NCI-H345 treated with DMSO at 0.1 percent for 48 hours (cell line): ENCODE results near the gene DBN1.

Source experiments
- DNase-seq: peaks from one replicate; lab custom pipeline; 2025; ENCODE audit not compliant: unreplicated experiment; lab: John Stamatoyannopoulos, UW

DBN1 gene

DNA sequence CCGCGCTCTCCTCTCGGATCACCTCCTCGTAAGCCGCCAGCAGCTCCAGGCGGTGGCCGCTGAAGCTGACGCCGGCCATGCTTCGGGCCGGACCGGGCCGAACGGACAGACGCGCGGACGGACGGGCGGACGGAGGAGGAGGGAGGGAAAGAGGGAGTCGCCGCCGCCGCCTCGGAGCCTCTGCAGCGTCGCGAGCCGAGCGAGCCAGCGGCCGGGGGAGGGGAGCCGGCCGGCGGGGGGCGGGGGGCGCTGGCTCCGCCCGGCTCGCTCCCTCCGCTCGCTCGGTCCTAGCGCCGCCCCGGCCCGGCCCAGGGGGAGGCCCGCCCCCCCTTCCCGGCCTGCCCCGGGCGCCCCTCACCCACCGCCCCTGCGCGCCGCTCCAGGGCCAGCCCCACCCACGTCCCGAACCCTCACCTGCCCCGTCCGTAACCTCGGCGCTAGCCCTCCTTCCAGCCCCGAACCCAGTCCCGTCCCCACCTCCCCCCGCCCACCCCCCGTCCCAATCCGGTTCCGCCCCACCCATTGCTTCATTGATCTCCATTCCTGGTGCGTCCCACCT, at the start of gene DBN1:
Gene DBN1 (minus strand): TSS at position 192 of the 559 bp plus-strand sequence. CDS start 113 bp downstream, at position 79.
- DNase-seq = peak; percentile 34

GRCh38 chr5:177520916-177521513, 47.6 kb upstream of the DBN1 start:
- DNase-seq = no peak

GRCh38 chr5:177520271-177520670, 46.8 kb upstream of the DBN1 start:
- no peak for DNase-seq

DNA sequence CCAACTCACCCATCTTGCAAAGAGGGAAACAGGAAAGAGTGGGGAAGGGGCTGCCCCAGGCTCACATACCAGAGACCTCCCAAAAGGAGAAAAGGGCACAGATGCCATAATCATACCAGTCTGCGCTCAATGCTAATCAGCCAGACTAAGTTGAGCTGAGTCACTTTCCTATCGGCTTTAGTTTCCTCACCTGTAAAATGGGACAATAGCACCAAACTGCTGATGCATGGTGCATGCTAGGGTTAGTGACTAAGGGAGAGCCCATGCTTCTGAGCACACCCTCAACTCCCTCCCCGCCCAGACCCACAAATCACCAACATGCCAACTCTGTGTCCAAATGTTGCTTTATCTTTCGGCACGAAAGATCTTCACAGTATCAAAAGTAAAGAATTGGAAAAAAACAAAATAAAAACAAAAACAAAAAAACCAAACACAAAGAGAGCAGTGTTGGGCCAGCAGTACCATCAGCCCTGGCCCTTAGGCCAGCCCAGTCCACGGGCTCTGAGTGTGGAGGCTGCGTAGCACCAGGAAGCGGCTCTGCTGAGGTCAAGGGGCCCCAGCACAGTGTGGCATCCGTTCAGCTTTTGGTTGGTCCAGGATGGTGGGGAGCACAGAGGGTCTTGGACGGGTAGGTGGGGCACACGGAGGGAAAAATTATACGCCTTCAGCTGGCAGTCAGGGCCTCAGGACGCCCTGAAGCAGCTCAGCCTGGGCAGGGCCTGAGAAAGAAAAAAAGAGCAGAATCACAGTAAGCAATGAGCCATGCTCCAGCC, 46.2 kb upstream of the DBN1 start:
- no peak for DNase-seq

DNA sequence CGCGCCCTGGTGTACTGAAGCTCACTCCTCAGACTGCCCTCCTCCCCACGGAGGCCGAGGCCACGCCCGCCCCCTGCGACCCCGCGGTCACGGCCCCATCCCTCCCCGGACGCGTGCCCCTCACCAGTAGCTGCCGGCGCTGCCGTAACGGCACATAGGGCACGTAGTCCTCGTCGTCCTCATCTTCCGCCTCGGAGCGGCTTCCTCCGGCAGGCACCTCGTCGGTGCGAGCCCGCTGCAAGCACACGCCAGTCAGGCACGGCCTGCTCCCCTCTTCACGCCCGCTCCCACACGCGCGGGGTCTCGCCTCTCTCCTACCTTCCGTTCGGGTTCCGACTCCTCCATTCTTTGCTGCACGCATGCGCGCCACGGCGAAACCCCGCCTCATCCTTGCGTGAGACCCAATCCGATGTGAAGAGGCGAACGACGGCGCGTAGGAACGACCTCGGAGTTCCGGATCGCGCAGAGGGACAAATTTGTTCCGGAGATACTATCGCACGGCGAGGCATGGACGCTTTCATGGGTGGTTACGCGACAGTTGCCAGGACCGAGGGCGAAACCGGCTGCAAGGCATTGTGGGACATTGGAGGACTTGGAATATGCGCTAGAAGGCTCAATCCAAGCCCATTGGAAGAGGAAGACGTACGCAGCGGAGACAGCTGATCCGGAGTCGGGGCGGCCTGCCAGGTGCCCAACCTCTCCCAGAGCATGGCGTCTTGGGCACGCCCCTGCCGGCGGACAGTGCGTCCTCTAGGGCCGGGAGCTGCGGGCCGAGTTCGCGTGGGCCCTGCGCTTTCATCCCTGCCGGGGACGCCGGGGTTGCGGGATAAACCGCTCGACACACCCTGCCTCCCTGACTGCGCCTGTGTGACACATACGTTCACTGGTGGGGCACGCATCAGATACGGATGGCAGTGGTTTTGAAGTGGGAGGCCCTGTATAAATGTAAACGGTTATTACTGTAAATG, 43.5 kb upstream of the DBN1 start, which contains the start of gene DDX41:
Gene DDX41 (minus strand): TSS at position 361 of the 968 bp plus-strand sequence. CDS start 16 bp downstream, at position 345.
- DNase-seq = peak; percentile 96

GRCh38 chr5:177515580-177515979, 42.1 kb upstream of the DBN1 start:
- DNase-seq = no peak

DNA sequence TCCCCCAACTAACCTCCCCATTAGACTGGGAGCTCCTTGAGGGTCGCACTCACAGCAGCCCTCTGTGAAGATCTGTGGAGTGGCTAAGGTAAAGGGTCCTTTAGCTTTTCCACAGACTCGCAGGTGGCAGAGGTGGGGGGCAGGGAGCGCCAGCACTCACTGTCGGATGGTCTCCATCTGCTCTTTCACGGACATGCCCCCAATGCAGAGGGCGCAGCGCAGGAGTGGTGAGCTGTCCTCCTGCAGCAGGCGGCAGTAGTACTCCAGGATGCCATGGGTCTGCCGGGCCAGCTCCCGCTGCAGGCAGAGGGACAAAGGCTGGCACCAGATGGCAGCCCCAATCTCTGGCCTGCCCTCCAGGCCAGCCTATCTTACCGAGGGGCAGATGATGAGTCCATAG, 41.1 kb upstream of the DBN1 start:
- no peak for DNase-seq

- no peak for DNase-seq
Measured at GRCh38 chr5:177513500-177513899, 40.1 kb upstream of the DBN1 start.

- DNase-seq = no peak
Measured at GRCh38 chr5:177512736-177513380, 39.4 kb upstream of the DBN1 start.

DNA sequence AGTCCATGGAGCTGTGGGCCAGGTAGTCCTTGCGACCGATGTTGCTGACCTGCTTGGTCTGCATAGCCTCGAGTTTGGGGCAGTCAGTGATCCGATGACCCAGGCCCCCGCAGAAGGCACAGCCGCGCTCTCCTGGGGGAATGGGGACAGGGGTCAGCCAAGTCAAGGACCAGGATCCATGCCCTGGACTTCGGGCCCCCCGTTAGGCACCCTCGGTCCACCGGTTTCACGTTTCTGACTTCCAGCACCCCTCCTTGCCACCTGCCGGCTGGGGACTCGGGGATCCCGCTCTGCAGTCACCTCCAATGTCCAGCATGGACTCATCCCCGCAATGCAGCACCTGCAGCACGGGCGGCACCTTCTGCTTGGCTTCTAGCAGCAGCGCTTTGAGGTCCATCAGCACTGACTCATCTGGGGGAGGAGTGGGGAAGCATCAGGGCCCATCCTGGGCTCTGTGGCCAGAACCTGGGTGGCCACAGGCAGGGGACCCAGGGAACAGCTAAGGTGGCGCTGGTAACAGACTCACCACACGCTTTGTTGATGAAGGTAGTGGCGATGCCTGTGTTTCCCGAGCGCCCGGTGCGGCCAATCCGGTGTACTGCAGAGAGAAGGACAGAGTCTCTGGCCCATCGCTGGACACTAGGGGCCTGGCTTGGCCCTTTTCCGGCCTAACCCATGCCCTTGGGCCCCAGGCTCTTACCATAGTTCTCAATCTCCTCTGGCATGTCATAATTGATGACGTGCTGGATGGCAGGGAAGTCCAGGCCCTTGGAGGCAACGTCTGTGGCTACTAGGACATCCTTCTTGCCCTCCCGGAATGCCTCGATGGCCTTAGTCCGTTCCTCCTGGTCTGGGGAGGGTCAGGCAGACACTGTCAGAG, 38.6 kb upstream of the DBN1 start:
- no peak for DNase-seq

DNA sequence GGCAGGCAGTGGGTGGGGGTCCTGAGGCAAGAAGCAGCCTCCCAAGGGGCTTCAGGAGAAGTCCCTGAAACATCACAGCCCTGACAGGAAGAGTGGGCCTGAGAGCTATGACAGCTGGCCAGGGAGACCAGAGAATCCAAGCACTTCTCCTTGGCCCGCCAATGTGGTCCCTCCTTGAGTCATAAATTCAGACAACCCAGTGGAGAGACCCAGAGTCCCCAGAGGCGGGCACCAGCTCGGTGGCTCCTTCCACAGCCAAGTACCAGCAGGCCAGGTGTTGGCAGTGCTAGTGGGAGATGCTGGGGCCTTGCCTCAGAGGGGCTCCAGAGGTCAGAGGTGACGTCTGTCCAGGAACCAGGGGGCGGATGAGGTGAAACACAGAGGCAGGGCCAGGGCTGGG, 37.7 kb upstream of the DBN1 start:
- no peak for DNase-seq

- DNase-seq = no peak
Measured at GRCh38 chr5:177510567-177511053, 37.2 kb upstream of the DBN1 start.

GRCh38 chr5:177509991-177510566, 36.6 kb upstream of the DBN1 start:
- DNase-seq = no peak

GRCh38 chr5:177509381-177509951, 36.0 kb upstream of the DBN1 start, which contains the start of gene DOK3:
Gene DOK3 (minus strand): TSS chr5:177509826. CDS start chr5:177509540, 286 bp downstream.
- no peak for DNase-seq

GRCh38 chr5:177508837-177509236, 35.4 kb upstream of the DBN1 start:
- no peak for DNase-seq

DNA sequence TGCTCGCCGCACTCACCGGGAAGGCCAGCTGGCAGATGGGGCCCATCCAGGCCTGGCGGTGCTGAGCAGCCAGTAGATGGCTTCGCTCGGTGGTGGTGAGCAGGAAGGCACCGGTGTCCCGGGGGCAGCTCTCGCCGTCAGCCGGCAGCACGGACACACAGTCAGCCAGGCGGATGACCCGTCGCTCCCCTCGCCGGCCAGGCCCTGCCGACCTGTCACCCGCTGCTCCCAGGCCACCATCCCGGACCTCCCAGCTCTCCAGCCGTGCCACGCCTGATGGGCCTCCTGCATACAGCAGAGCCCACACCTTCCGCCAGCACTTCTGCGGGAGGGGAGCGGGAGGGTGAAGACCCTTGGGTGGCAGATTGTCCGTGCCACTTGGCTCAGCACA, 34.8 kb upstream of the DBN1 start:
- DNase-seq = no peak

DNA sequence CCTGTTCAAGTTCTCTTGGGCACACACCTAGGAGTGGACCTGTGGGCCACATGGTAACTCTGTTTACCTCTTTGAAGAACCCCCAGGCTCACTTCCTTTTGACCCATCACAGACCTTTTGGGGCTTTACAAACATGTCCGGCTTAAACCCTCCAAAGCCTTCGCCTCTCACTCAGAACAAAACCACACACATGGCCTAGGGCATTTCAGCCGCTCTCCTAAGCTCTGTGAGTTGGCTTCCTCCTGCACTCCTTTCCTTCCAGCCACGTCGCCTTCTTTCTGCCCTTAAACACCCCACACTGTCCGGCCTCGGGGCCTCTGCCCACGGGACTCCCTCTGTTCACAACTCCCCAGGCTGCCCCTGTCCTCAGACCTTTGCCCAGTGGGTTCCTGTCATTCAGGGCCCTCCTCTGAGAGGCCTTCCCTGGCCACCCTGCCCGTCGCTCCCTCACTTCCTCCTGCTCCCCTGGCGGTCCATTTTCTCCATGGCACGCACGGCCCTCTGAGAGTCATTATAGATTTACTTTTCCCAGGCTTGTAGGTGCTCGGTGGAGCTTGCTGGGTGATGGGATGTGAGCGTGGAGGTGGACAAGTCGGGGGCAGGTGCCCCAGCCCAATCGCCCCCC, 34.3 kb upstream of the DBN1 start:
- DNase-seq = no peak

GRCh38 chr5:177507165-177507564, 33.7 kb upstream of the DBN1 start:
- no peak for DNase-seq
